Stomach (tissue), 4 donors: ENCODE data around the gene ANKRD12.

Experiments used
- EP300 ChIP-seq: sonication (generic); formaldehyde crosslinking; IDR thresholded peaks from one replicate; pipeline ENCODE4 v1.6.1; 2017; ENCODE audit warnings: antibody characterized with exemption
- POLR2A ChIP-seq, 4 donors: fragments of 450-650 bp; IDR thresholded peaks; one replicate each; pipeline ENCODE4 v1.6.1; 2016; ENCODE audit warnings: antibody characterized with exemption in 4 of 4, control low read depth in 2 of 4, mild to moderate bottlenecking in 1 of 4, moderate library complexity in 1 of 4
- POLR2AphosphoS5 ChIP-seq, 3 donors: sonication (generic); formaldehyde crosslinking; IDR thresholded peaks; one replicate each; pipeline ENCODE4 v1.6.1; 2016; ENCODE audit warnings: antibody characterized with exemption in 3 of 3
- TF ChIP-seq, protein P1 (sequence below), 7 experiments: fragments of 450-650 bp in 4 of 7; fragments of 200-600 bp in 3 of 7; sonication (generic) in 3 of 7; IDR thresholded peaks; one replicate each; pipeline ENCODE4 v1.5.1; 2016 to 2019; ENCODE audit warnings: antibody characterized with exemption in 7 of 7, control low read depth in 2 of 7, mild to moderate bottlenecking in 1 of 7

GRCh38 chr18:9160014-9160413 is 23.4 kb downstream of the ANKRD12 start:
- TF ChIP-seq, protein P1, sequence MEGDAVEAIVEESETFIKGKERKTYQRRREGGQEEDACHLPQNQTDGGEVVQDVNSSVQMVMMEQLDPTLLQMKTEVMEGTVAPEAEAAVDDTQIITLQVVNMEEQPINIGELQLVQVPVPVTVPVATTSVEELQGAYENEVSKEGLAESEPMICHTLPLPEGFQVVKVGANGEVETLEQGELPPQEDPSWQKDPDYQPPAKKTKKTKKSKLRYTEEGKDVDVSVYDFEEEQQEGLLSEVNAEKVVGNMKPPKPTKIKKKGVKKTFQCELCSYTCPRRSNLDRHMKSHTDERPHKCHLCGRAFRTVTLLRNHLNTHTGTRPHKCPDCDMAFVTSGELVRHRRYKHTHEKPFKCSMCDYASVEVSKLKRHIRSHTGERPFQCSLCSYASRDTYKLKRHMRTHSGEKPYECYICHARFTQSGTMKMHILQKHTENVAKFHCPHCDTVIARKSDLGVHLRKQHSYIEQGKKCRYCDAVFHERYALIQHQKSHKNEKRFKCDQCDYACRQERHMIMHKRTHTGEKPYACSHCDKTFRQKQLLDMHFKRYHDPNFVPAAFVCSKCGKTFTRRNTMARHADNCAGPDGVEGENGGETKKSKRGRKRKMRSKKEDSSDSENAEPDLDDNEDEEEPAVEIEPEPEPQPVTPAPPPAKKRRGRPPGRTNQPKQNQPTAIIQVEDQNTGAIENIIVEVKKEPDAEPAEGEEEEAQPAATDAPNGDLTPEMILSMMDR (IDR thresholded peaks at IDR 0.05) = no peak
- TF ChIP-seq POLR2A (IDR thresholded peaks at IDR 0.05) = no peak
- TF ChIP-seq EP300 = no peak
- TF ChIP-seq POLR2AphosphoS5 (IDR thresholded peaks at IDR 0.05) = no peak
